Neutrophil (primary cell): ENCODE measurements around the gene ATF3.

Source experiments
- H3K27ac ChIP-seq: fragments of 200-600 bp; sonication (generic); 2 replicates; pipeline ENCODE4 v1.5.1; 2016; ENCODE audit warnings: mild to moderate bottlenecking, moderate library complexity
- H3K27me3 ChIP-seq: fragments of 200-600 bp; sonication (generic); 2 replicates; pipeline ENCODE4 v1.6.0; 2016; ENCODE audit warnings: mild to moderate bottlenecking
- H3K36me3 ChIP-seq: fragments of 200-600 bp; sonication (generic); 2 replicates; pipeline ENCODE4 v1.5.1; 2017
- H3K4me1 ChIP-seq, 2 experiments: fragments of 200-600 bp in 1 of 2; sonication (generic) in 1 of 2; 1 replicate in 1 of 2; 2 replicates in 1 of 2; pipeline versions ENCODE4 v1.5.1 to v1.6.1; 2013 to 2016; ENCODE audit warnings: low read depth in 1 of 2, low read length in 1 of 2, mild to moderate bottlenecking in 1 of 2, moderate library complexity in 1 of 2; ENCODE audit not compliant: control insufficient read depth in 1 of 2, insufficient read depth in 1 of 2
- H3K4me3 ChIP-seq, 2 experiments: fragments of 200-600 bp in 1 of 2; sonication (generic) in 1 of 2; 1 replicate in 1 of 2; 2 replicates in 1 of 2; pipeline ENCODE4 v1.5.1; 2013 to 2016; ENCODE audit warnings: low read depth in 1 of 2, low read length in 1 of 2, mild to moderate bottlenecking in 1 of 2, moderate library complexity in 1 of 2
- H3K9me3 ChIP-seq: fragments of 200-600 bp; sonication (generic); 2 replicates; pipeline ENCODE4 v1.5.1; 2016
- TF ChIP-seq, protein P1 (sequence below): fragments of 200-600 bp; sonication (generic); IDR thresholded peaks from 2 replicates; pipeline ENCODE4 v1.5.1; 2016; ENCODE audit warnings: antibody characterized with exemption

Gene ATF3

DNA sequence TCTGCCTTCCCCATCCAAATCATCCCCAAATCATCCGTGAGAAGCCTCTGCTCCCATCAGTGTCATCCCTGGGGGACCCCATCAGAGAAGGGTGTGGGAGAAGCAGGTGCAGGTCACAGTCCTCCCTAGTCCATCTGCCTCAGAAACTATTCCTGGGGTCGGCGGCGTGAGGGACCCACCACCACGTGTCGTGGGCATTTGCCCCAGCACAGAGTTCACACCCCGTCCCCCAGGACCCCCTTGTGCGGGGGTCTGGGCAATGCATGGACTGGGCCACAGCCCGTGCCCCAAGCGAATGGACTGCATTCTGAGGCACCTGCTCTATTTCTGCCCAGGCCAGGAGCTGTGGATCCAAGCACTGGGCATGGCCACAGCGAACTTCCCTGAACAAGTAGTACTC lies 38.4 kb downstream of the ATF3 start:
- TF ChIP-seq, protein P1, sequence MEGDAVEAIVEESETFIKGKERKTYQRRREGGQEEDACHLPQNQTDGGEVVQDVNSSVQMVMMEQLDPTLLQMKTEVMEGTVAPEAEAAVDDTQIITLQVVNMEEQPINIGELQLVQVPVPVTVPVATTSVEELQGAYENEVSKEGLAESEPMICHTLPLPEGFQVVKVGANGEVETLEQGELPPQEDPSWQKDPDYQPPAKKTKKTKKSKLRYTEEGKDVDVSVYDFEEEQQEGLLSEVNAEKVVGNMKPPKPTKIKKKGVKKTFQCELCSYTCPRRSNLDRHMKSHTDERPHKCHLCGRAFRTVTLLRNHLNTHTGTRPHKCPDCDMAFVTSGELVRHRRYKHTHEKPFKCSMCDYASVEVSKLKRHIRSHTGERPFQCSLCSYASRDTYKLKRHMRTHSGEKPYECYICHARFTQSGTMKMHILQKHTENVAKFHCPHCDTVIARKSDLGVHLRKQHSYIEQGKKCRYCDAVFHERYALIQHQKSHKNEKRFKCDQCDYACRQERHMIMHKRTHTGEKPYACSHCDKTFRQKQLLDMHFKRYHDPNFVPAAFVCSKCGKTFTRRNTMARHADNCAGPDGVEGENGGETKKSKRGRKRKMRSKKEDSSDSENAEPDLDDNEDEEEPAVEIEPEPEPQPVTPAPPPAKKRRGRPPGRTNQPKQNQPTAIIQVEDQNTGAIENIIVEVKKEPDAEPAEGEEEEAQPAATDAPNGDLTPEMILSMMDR: no peak
- H3K36me3 ChIP-seq: no peaks in the 10 kb centered on the region
- H3K27me3 ChIP-seq: no peaks in the 10 kb centered on the region

DNA sequence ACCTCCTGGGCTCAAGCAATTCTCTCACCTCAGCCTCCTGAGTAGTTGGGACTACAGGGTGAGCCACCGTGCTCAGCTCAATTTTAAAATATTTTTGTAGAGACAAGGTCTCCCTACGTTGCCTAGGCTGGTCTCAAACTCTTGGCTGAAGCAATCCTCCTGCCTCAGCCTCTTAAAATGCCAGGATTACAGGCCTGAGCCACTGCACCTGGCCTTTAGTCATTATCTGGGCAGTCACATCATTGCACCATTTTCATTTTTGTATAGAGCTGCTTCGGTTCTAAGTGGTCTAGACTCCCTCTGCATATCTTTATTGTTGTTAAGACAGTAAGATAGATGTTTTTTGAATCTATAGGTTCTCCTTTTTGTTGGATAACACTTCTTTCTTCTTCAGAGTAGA lies 39.9 kb downstream of the ATF3 start:
- TF ChIP-seq, protein P1: no peak
- H3K27me3 ChIP-seq: no peaks in the 10 kb centered on the region

More for the DNA sequence above, 38.4 kb downstream of the ATF3 start:
- H3K4me3 ChIP-seq: no peak overlapping the region
- H3K9me3 ChIP-seq: no peaks in the 10 kb centered on the region
- no peaks in the 10 kb centered on the region for H3K4me1 ChIP-seq
- H3K27ac ChIP-seq: no peak overlapping the region

DNA sequence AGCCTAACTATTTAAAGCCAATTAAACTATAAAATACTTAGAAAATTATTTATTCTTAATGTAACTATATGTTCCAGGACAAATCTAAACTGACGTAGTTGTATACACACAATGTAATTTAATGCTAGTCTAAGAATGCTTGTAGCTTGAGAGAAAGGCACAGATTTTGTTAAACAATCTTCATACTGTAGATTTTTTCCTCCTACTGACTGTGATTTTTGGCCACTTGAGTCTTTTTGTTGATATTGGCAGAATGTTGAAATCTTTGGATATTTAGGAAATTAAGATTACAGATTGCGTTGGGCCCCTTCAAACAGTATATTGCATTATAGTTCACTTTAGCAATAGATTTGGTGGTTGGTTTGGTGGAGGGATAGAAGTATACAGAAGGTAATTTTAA lies 40.5 kb downstream of the ATF3 start:
- Histone ChIP-seq H3K9me3 (no peaks in the 10 kb centered on the region), H3K27ac (no peak overlapping the region), H3K4me1 (no peaks in the 10 kb centered on the region), H3K36me3 (no peaks in the 10 kb centered on the region), H3K4me3 (no peak overlapping the region), H3K27me3 (no peaks in the 10 kb centered on the region)
- TF ChIP-seq, protein P1: no peak

More for the DNA sequence above, 39.9 kb downstream of the ATF3 start:
- H3K4me1 ChIP-seq: no peaks in the 10 kb centered on the region
- no peak overlapping the region for H3K27ac ChIP-seq
- no peaks in the 10 kb centered on the region for H3K36me3 ChIP-seq
- H3K4me3 ChIP-seq: no peak overlapping the region
- H3K9me3 ChIP-seq: no peaks in the 10 kb centered on the region

DNA sequence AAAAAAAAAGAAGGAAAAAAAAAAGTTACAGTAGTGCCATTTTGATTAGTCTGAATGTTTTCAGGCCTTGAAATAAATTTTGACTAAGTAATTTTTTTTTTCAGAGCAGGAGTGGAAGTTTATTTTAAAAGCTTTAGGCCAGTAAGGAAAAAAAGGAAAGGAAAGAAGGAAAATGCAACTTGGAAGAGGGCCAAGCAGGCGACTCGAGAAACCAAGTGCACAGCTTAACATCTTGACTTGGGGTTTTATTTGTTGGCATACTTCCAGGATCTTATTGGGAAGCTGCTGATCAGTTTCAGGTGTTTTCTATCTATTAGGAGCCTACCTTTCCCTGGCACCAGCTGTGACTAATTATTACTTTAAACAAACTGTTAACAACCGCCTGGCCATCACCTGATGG lies 41.7 kb downstream of the ATF3 start:
- H3K27me3 ChIP-seq: no peaks in the 10 kb centered on the region
- H3K4me1 ChIP-seq: no peaks in the 10 kb centered on the region
- no peak overlapping the region for H3K4me3 ChIP-seq
- H3K27ac ChIP-seq: no peak overlapping the region
- TF ChIP-seq, protein P1: no peak
- H3K9me3 ChIP-seq: no peaks in the 10 kb centered on the region
- no peaks in the 10 kb centered on the region for H3K36me3 ChIP-seq

DNA sequence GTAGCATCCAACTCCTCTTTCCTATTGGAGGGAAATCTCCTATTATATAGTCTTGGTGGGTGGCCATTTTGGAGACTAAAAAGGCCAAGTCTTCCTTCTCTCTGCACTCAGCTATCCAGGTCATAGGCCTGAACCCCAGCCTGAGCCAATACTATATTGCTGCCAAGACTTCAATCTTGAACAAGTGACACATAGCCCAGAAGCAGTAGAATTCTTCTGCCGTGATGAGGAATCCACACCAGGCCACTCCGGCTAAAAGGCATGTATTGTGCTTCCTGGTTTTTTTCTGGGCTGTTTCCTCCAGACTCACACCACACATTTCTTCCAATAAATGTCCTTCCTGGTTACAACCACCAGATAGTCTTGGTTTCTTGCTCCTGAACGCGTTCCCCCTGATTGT lies 43.0 kb downstream of the ATF3 start:
- Histone ChIP-seq H3K9me3 (no peaks in the 10 kb centered on the region), H3K4me3 (no peak overlapping the region)

More for the DNA sequence above, 43.0 kb downstream of the ATF3 start:
- Histone ChIP-seq H3K27ac (no peak overlapping the region), H3K36me3 (no peaks in the 10 kb centered on the region), H3K4me1 (no peaks in the 10 kb centered on the region), H3K27me3 (no peaks in the 10 kb centered on the region)
- TF ChIP-seq, protein P1: no peak
